Uterus (tissue), 4 donors: ENCODE measurements around the gene CACNG5. TPM values are rescaled to one million over a fixed set of nuclear protein-coding genes. Genes with fewer than 3 reads are reported as not detected.
"Not testable (repeated sequence)": the region's sequence is repeated elsewhere in the genome, so short reads cannot be mapped to it uniquely, and the experiment has no call there.

Experiments used
- DNase-seq, 2 donors: peaks; one replicate each; pipeline ENCODE4 v3.0.0-alpha.2; 2019 to 2020
- H3K27ac ChIP-seq, 2 donors: fragments of 200-600 bp; sonication (generic); 1 replicate in 1 of 2; 2 replicates in 1 of 2; pipeline ENCODE4 v1.5.1; 2016 to 2018
- H3K27me3 ChIP-seq, 2 donors: fragments of 200-600 bp; sonication (generic); one replicate each; pipeline ENCODE4 v1.5.1; 2018 to 2019; ENCODE audit warnings: control low read depth in 1 of 2
- H3K36me3 ChIP-seq, 2 donors: fragments of 200-600 bp; sonication (generic); one replicate each; pipeline ENCODE4 v1.5.1; 2019; ENCODE audit warnings: control low read depth in 1 of 2
- H3K4me1 ChIP-seq, 2 donors: fragments of 200-600 bp; sonication (generic); one replicate each; pipeline ENCODE4 v1.5.1; 2018 to 2019; ENCODE audit warnings: control low read depth in 1 of 2
- H3K4me3 ChIP-seq, 2 donors: fragments of 200-600 bp; sonication (generic); 1 replicate in 1 of 2; 2 replicates in 1 of 2; pipeline ENCODE4 v1.5.1; 2018 to 2019; ENCODE audit warnings: mild to moderate bottlenecking in 1 of 2
- H3K9me3 ChIP-seq, 2 donors: fragments of 200-600 bp; sonication (generic); one replicate each; pipeline ENCODE4 v1.5.1; 2019; ENCODE audit warnings: control low read depth in 1 of 2
- CTCF ChIP-seq, 4 experiments: fragments of 200-600 bp in 2 of 4; fragments of 450-650 bp in 2 of 4; sonication (generic) in 2 of 4; IDR thresholded peaks; one replicate each; pipeline ENCODE4 v1.5.1; 2016 to 2019; ENCODE audit warnings: antibody characterized with exemption in 4 of 4, mild to moderate bottlenecking in 2 of 4, moderate library complexity in 1 of 4
- POLR2A ChIP-seq, 2 donors: fragments of 450-650 bp; IDR thresholded peaks; one replicate each; pipeline ENCODE4 v1.6.1; 2016; ENCODE audit warnings: antibody characterized with exemption in 2 of 2, mild to moderate bottlenecking in 1 of 2, moderate library complexity in 1 of 2
- intact Hi-C: fragments of 100-400 bp; cut with DNase I; formaldehyde crosslinking; loops from one replicate; pipeline ENCODE4 v1.15.1; 2023; ENCODE audit warnings: low total_unique reads
- total RNA-seq, 4 donors: library from RNA; depleted of rRNA in 3 of 4; stranded (reverse); fragments of >200 nt in 3 of 4; gene quantifications; one replicate each; pipeline versions ENCODE4 v1.1.0 to v1.2.4, GENCODE V29; 2014 to 2023
- donor health status: DM: yes; HTN: yes; CAD: no.

CACNG5 gene
- total RNA-seq, 4 donors from 2014 or later: 6.6 TPM; not detected in 3

GRCh38 chr17:66900126-66901010 is 65.5 kb downstream of the CACNG5 start:
- intact Hi-C loops: loop anchor here (10.0 kb wide), 1 partner anchor 186 kb away; no protein-coding TSS in a partner anchor
- no peak for DNase-seq
- H3K4me3 ChIP-seq: no peak overlapping the region
- TF ChIP-seq CTCF (IDR thresholded peaks at IDR 0.05): no peak
- no peak for TF ChIP-seq POLR2A (IDR thresholded peaks at IDR 0.05)
- H3K36me3 ChIP-seq: no peaks in the 10 kb centered on the region
- H3K27ac ChIP-seq: no peak overlapping the region
- H3K9me3 ChIP-seq: no peaks in the 10 kb centered on the region
- H3K4me1 ChIP-seq: no peaks in the 10 kb centered on the region
- H3K27me3 ChIP-seq: no peaks in the 10 kb centered on the region

GRCh38 chr17:66903296-66903695 is 68.4 kb downstream of the CACNG5 start:
- H3K9me3 ChIP-seq, H3K27ac ChIP-seq, H3K27me3 ChIP-seq, H3K4me3 ChIP-seq, H3K4me1 ChIP-seq, DNase-seq, H3K36me3 ChIP-seq: not testable (repeated sequence)
- intact Hi-C loops: loop anchor here (10.0 kb wide), 1 partner anchor 188 kb away; no protein-coding TSS in a partner anchor

- H3K4me1 ChIP-seq: no peaks in the 10 kb centered on the region
- TF ChIP-seq POLR2A (IDR thresholded peaks at IDR 0.05) (no peak), CTCF (IDR thresholded peaks at IDR 0.05) (no peak)
- intact Hi-C loops: loop anchor here (10.0 kb wide), 1 partner anchor 189 kb away; no protein-coding TSS in a partner anchor
Observed at GRCh38 chr17:66903781-66904180, 68.9 kb downstream of the CACNG5 start.

GRCh38 chr17:66904760-66905624 is 70.1 kb downstream of the CACNG5 start:
- Histone ChIP-seq H3K9me3 (no peaks in the 10 kb centered on the region), H3K4me3 (no peak overlapping the region), H3K36me3 (no peaks in the 10 kb centered on the region), H3K4me1 (no peaks in the 10 kb centered on the region), H3K27me3 (no peaks in the 10 kb centered on the region), H3K27ac (peak overlapping the region; percentile 52 to 57)
- no peak for TF ChIP-seq CTCF (IDR thresholded peaks at IDR 0.05)
- TF ChIP-seq POLR2A (IDR thresholded peaks at IDR 0.05): no peak
- peak; percentile 36 to 64 for DNase-seq
- intact Hi-C loops: loop anchor here (10.0 kb wide), 1 partner anchor 190 kb away; no protein-coding TSS in a partner anchor

More at GRCh38 chr17:66903781-66904180, 68.9 kb downstream of the CACNG5 start:
- no peaks in the 10 kb centered on the region for H3K9me3 ChIP-seq
- no peak overlapping the region for H3K4me3 ChIP-seq
- H3K27ac ChIP-seq: no peak overlapping the region
- H3K27me3 ChIP-seq: no peaks in the 10 kb centered on the region
- no peak for DNase-seq
- no peaks in the 10 kb centered on the region for H3K36me3 ChIP-seq

- intact Hi-C loops: loop anchor here (10.0 kb wide), 1 partner anchor 192 kb away; no protein-coding TSS in a partner anchor
- no peaks in the 10 kb centered on the region for H3K4me1 ChIP-seq
Observed at GRCh38 chr17:66906321-66907278, 71.7 kb downstream of the CACNG5 start.

More at GRCh38 chr17:66906321-66907278, 71.7 kb downstream of the CACNG5 start:
- Histone ChIP-seq H3K27me3 (no peaks in the 10 kb centered on the region), H3K36me3 (no peaks in the 10 kb centered on the region), H3K9me3 (no peaks in the 10 kb centered on the region), H3K27ac (no peak overlapping the region), H3K4me3 (no peak overlapping the region)
- peak; percentile 71 for DNase-seq
- peak; percentile 71 to 77 (median 76) for TF ChIP-seq CTCF (IDR thresholded peaks at IDR 0.05)
- no peak for TF ChIP-seq POLR2A (IDR thresholded peaks at IDR 0.05)
